AG10803 (cell line): ENCODE data around the gene MYOC.

Experiments
- DNase-seq: peaks from one replicate; pipeline ENCODE4 v3.0.0; 2010; ENCODE audit warnings: low read depth
- H3K4me3 ChIP-seq: 2 replicates; pipeline ENCODE4 v1.5.1; 2011; ENCODE audit warnings: mild to moderate bottlenecking, low read length, control low read depth
- CTCF ChIP-seq: conservative IDR thresholded peaks from 2 replicates; pipeline ENCODE4 v1.5.1; 2011; ENCODE audit warnings: mild to moderate bottlenecking, low read length, control low read depth, inconsistent platforms

MYOC gene

GRCh38 chr1:171645553-171646248, 6.8 kb downstream of the MYOC start:
- TF ChIP-seq CTCF = no peak; the same call in 1 of the 2 replicates
- no peak overlapping the region for H3K4me3 ChIP-seq
- peak; percentile 91 for DNase-seq

- H3K4me3 ChIP-seq = peak overlapping the region; percentile 23; the same call in 1 of the 2 replicates
- peak; percentile 87 for DNase-seq
- peak; percentile 97 for TF ChIP-seq CTCF
These were observed 7.5 kb downstream of the MYOC start for GRCh38 chr1:171644805-171645483.

GRCh38 chr1:171643156-171643555, 9.3 kb downstream of the MYOC start:
- no peak for DNase-seq
- TF ChIP-seq CTCF = no peak
- no peak overlapping the region for H3K4me3 ChIP-seq

- DNase-seq = no peak
- TF ChIP-seq CTCF = no peak
- no peak overlapping the region for H3K4me3 ChIP-seq
These were observed 10.3 kb downstream of the MYOC start for GRCh38 chr1:171642197-171642596.

GRCh38 chr1:171641076-171641864, 11.2 kb downstream of the MYOC start:
- no peak overlapping the region for H3K4me3 ChIP-seq
- no peak for DNase-seq
- TF ChIP-seq CTCF = no peak

- H3K4me3 ChIP-seq = no peak overlapping the region
- DNase-seq = no peak
- TF ChIP-seq CTCF = no peak
These were observed 12.3 kb downstream of the MYOC start for GRCh38 chr1:171640225-171640624.
